B cell (primary cell): ENCODE data around the gene ZNF462. TPM values are rescaled to one million over a fixed set of nuclear protein-coding genes. Genes with fewer than 3 reads are reported as not detected.

Experiments
- ATAC-seq: fragments of 200-7000 bp; cut with Tn5 transposase; one replicate; pipeline ENCODE4 v1.10.0; 2021; ENCODE audit warnings: low read depth, mild to moderate bottlenecking, moderate number of reproducible peaks, moderate library complexity
- CTCF ChIA-PET: fragments of 350-600 bp; sonication (Branson Sonifier 250); formaldehyde crosslinking; loops from one replicate; lab custom pipeline; 2021; ENCODE audit warnings: antibody characterized with exemption, inconsistent platforms; lab: Charles Lee
- POLR2A ChIA-PET: fragments of 350-600 bp; sonication (Branson Sonifier 250); formaldehyde crosslinking; loops from one replicate; lab custom pipeline; 2021; ENCODE audit warnings: antibody characterized with exemption; lab: Charles Lee
- DNase-seq: peaks from one replicate; pipeline ENCODE4 v3.0.0; 2013
- H2AFZ ChIP-seq: 2 replicates; pipeline ENCODE4 v1.6.1; 2012; ENCODE audit warnings: mild to moderate bottlenecking, low read depth, low read length; ENCODE audit not compliant: insufficient read depth, poor library complexity, severe bottlenecking
- H3K27ac ChIP-seq, 2 donors: 1 replicate in 1 of 2; 2 replicates in 1 of 2; pipeline ENCODE4 v1.5.1; 2012 to 2013; ENCODE audit warnings: low read length in 2 of 2, mild to moderate bottlenecking in 2 of 2, moderate library complexity in 1 of 2
- H3K27me3 ChIP-seq, 4 experiments: fragments of 200-600 bp in 1 of 4; sonication (generic) in 1 of 4; replicated peaks in 1 of 4; 1 replicate in 2 of 4; 2 replicates in 2 of 4; pipeline versions ENCODE4 v1.6.1 to v1.7.0; 2013 to 2016; ENCODE audit warnings: low read length in 3 of 4, mild to moderate bottlenecking in 2 of 4, mixed read lengths in 1 of 4, moderate library complexity in 1 of 4; ENCODE audit not compliant: insufficient read depth in 4 of 4, control insufficient read depth in 3 of 4; ENCODE audit errors: control extremely low read depth in 1 of 4
- H3K36me3 ChIP-seq, 2 experiments: replicated peaks in 1 of 2; 1 replicate in 1 of 2; 2 replicates in 1 of 2; pipeline versions ENCODE4 v1.6.1 to v1.7.1; 2013; ENCODE audit warnings: low read length in 1 of 2; ENCODE audit not compliant: insufficient read depth in 2 of 2, control insufficient read depth in 1 of 2; ENCODE audit errors: control extremely low read depth in 1 of 2, extremely low read depth in 1 of 2
- H3K4me1 ChIP-seq, 2 donors: fragments of 200-600 bp in 1 of 2; sonication (generic) in 1 of 2; 1 replicate in 1 of 2; 2 replicates in 1 of 2; pipeline versions ENCODE4 v1.5.1 to v1.6.1; 2013 to 2017; ENCODE audit warnings: low read length in 2 of 2; ENCODE audit not compliant: control insufficient read depth in 2 of 2, insufficient read depth in 2 of 2
- H3K4me2 ChIP-seq: replicated peaks from 2 replicates; pipeline ENCODE3; 2012; ENCODE audit warnings: mild to moderate bottlenecking, low read depth, low read length; ENCODE audit not compliant: poor library complexity, severe bottlenecking
- H3K4me3 ChIP-seq, 5 experiments: fragments of 200-600 bp in 1 of 5; sonication (generic) in 1 of 5; 1 replicate in 3 of 5; 2 replicates in 2 of 5; pipeline versions ENCODE4 v1.5.1 to v1.7.0; 2011 to 2016; ENCODE audit warnings: low read length in 4 of 5, mild to moderate bottlenecking in 4 of 5, low read depth in 2 of 5, control low read depth in 1 of 5, moderate library complexity in 1 of 5; ENCODE audit not compliant: insufficient read depth in 1 of 5; ENCODE audit errors: control extremely low read depth in 1 of 5, extremely low read depth in 1 of 5
- H3K79me2 ChIP-seq: fragments of 200-600 bp; sonication (generic); one replicate; pipeline ENCODE4 v1.6.0; 2016; ENCODE audit warnings: low read length; ENCODE audit not compliant: control insufficient read depth, insufficient read depth
- H3K9ac ChIP-seq: fragments of 200-600 bp; sonication (generic); 2 replicates; pipeline ENCODE4 v1.6.1; 2017; ENCODE audit warnings: mild to moderate bottlenecking, low read length, moderate library complexity
- H3K9me3 ChIP-seq, 3 donors: one replicate each; pipeline versions ENCODE4 v1.6.1 to v1.7.1; 2013; ENCODE audit warnings: low read length in 2 of 3; ENCODE audit not compliant: control insufficient read depth in 2 of 3, insufficient read depth in 1 of 3; ENCODE audit errors: control extremely low read depth in 1 of 3
- H4K20me1 ChIP-seq: 2 replicates; pipeline ENCODE4 v1.6.0; 2012; ENCODE audit warnings: mild to moderate bottlenecking, low read length; ENCODE audit not compliant: insufficient read depth, control insufficient read depth, poor library complexity, severe bottlenecking
- H3K27ac Mint-ChIP-seq: one replicate; pipeline ENCODE4 v1.8.0; 2021; ENCODE audit warnings: mixed read lengths
- H3K27me3 Mint-ChIP-seq: one replicate; pipeline ENCODE4 v1.8.0; 2021; ENCODE audit warnings: mixed read lengths
- H3K4me1 Mint-ChIP-seq: one replicate; pipeline ENCODE4 v1.8.0; 2021; ENCODE audit warnings: mixed read lengths
- H3K4me3 Mint-ChIP-seq: one replicate; pipeline ENCODE4 v1.8.0; 2021; ENCODE audit warnings: mixed read lengths
- H3K9me3 Mint-ChIP-seq: one replicate; pipeline ENCODE4 v1.8.0; 2022; ENCODE audit warnings: mixed read lengths; ENCODE audit not compliant: insufficient read depth
- CTCF ChIP-seq: fragments of 200-600 bp; IDR thresholded peaks from one replicate; pipeline ENCODE4 v1.8.0; 2022; ENCODE audit warnings: antibody characterized with exemption, mild to moderate bottlenecking
- EZH2 ChIP-seq: IDR thresholded peaks from 2 replicates; pipeline ENCODE4 v1.6.1; 2012; ENCODE audit warnings: borderline replicate concordance, low read depth, mild to moderate bottlenecking, moderate library complexity, low read length; ENCODE audit not compliant: insufficient read depth, poor library complexity, severe bottlenecking
- WGBS: methylation state at CpG from one replicate; pipeline ENCODE4 v1.1.5; 2013; ENCODE audit warnings: missing lambda C conversion rate; ENCODE audit not compliant: insufficient coverage; 5-methylcytosine and 5-hydroxymethylcytosine counted together
- intact Hi-C: fragments of 100-400 bp; cut with micrococcal nuclease; formaldehyde crosslinking; loops from one replicate; pipeline ENCODE4 v1.10.0; 2022
- polyA plus RNA-seq: library from polyadenylated mRNA; depleted of rRNA; stranded (reverse); fragments of >200 nt; gene quantifications from 2 replicates; pipeline ENCODE4 v1.2.3, GENCODE V29; 2012
- total RNA-seq, 2 donors: library from RNA; stranded (reverse); fragments of 120-200 nt in 1 of 2; gene quantifications; 1 replicate in 1 of 2; 2 replicates in 1 of 2; pipeline versions ENCODE4 v1.2.3 to v1.2.4, GENCODE V29; 2013 to 2022

The ZNF462 gene
- total and polyA plus RNA-seq, 2 donors (not counting 1 experiment from before 2014, with no cell fraction given), result not detected

- H3K9ac ChIP-seq, result no peak overlapping the region
- H3K27ac Mint-ChIP-seq, result no peak overlapping the region
- ChIA-PET POLR2A (no interaction called here), CTCF (no interaction called here)
- DNase-seq (no peak), ATAC-seq (no peak)
- no peak for TF ChIP-seq CTCF
- TF ChIP-seq EZH2, result no peak
- no peaks in the 10 kb centered on the region for H3K4me1 Mint-ChIP-seq
- H3K4me3 ChIP-seq, result no peak overlapping the region
- H3K27ac ChIP-seq, result no peak overlapping the region
- H3K4me3 Mint-ChIP-seq, result no peak overlapping the region
- no peak overlapping the region for H2AFZ ChIP-seq
- intact Hi-C loops, result no loop called here
- no peaks in the 10 kb centered on the region for H3K79me2 ChIP-seq
- H3K4me1 ChIP-seq, result no peaks in the 10 kb centered on the region
- no peaks in the 10 kb centered on the region for H3K9me3 ChIP-seq
- no peak overlapping the region for H3K4me2 ChIP-seq
- H3K36me3 ChIP-seq, result no peaks in the 10 kb centered on the region
- no peaks in the 10 kb centered on the region for H3K27me3 Mint-ChIP-seq
- H3K9me3 Mint-ChIP-seq, result no peaks in the 10 kb centered on the region
- H3K27me3 ChIP-seq, result no peaks in the 10 kb centered on the region
- no peaks in the 10 kb centered on the region for H4K20me1 ChIP-seq
- 100% methylated on average over 1 of the region's 5 CpGs for WGBS
These were observed 15.3 kb downstream of the ZNF462 start for GRCh38 chr9:106878081-106878837.

DNA sequence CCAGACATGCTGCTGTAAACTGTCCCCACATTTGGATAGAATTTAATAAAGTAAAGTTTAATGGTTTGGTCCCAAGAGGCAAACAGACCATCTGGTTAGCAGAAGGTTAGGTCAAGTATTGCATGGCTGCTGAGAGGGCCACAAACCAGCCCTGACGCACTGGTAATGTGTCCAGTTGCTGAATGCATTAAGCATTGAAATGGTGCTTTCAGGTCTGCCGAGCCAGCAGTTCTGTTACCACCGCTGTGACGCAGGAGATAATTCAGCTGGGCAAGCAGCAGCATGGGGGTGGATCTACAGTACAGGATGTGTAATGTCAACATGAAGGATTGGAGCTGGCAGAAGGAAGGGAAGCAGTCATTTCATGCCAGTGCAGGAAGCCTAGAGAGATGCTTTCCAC is 16.0 kb downstream of the ZNF462 start:
- H3K27ac Mint-ChIP-seq, result no peak overlapping the region
- ChIA-PET POLR2A (no interaction called here), CTCF (no interaction called here)
- Histone ChIP-seq H3K27ac (no peak overlapping the region), H3K79me2 (no peaks in the 10 kb centered on the region), H2AFZ (no peak overlapping the region), H3K4me2 (no peak overlapping the region), H3K36me3 (no peaks in the 10 kb centered on the region), H3K27me3 (no peaks in the 10 kb centered on the region), H3K4me3 (no peak overlapping the region), H3K4me1 (no peaks in the 10 kb centered on the region), H4K20me1 (no peaks in the 10 kb centered on the region), H3K9ac (no peak overlapping the region), H3K9me3 (no peaks in the 10 kb centered on the region)
- 53% methylated on average over 4 of the region's 4 CpGs for WGBS
- no peak overlapping the region for H3K4me3 Mint-ChIP-seq
- H3K9me3 Mint-ChIP-seq, result no peaks in the 10 kb centered on the region
- DNase-seq (no peak), ATAC-seq (no peak)
- TF ChIP-seq CTCF, result no peak
- TF ChIP-seq EZH2, result no peak
- intact Hi-C loops, result no loop called here
- no peaks in the 10 kb centered on the region for H3K27me3 Mint-ChIP-seq
- no peaks in the 10 kb centered on the region for H3K4me1 Mint-ChIP-seq
